RWPE2 (cell line): ENCODE measurements around the gene USP35.
A peak's percentile ranks its signal among the peaks of the same experiment; 100 is the strongest.

Experiments used
- ATAC-seq: fragments of 200-7000 bp; cut with Tn5 transposase; 3 replicates; pipeline ENCODE4 v1.9.1; 2021; ENCODE audit warnings: low read depth
- DNase-seq: peaks from one replicate; pipeline ENCODE4 v3.0.0-alpha.2; 2020; ENCODE audit warnings: low spot score
- H3K27ac ChIP-seq: fragments of 450-650 bp; 2 replicates; pipeline ENCODE4 v1.5.1; 2017; ENCODE audit warnings: mild to moderate bottlenecking; ENCODE audit not compliant: poor library complexity, severe bottlenecking
- H3K27me3 ChIP-seq: fragments of 250-450 bp; sonication (Bioruptor Pico); 2 replicates; pipeline ENCODE4 v1.5.1; 2021; ENCODE audit warnings: mild to moderate bottlenecking, moderate library complexity; ENCODE audit not compliant: insufficient read depth, poor library complexity, severe bottlenecking
- H3K36me3 ChIP-seq: fragments of 250-450 bp; sonication (Bioruptor Pico); 2 replicates; pipeline ENCODE4 v1.5.1; 2020; ENCODE audit warnings: low read depth, mild to moderate bottlenecking, moderate library complexity
- H3K4me1 ChIP-seq: fragments of 250-450 bp; sonication (Bioruptor Pico); 2 replicates; pipeline ENCODE4 v1.5.1; 2021; ENCODE audit warnings: mild to moderate bottlenecking, moderate library complexity; ENCODE audit not compliant: insufficient read depth, poor library complexity, severe bottlenecking
- H3K4me3 ChIP-seq: fragments of 250-450 bp; sonication (Bioruptor Pico); 2 replicates; pipeline ENCODE4 v1.5.1; 2021; ENCODE audit warnings: mild to moderate bottlenecking, moderate library complexity; ENCODE audit not compliant: severe bottlenecking
- H3K9me3 ChIP-seq: fragments of 250-450 bp; sonication (Bioruptor Pico); 2 replicates; pipeline ENCODE4 v1.5.1; 2021; ENCODE audit warnings: mild to moderate bottlenecking, moderate library complexity; ENCODE audit not compliant: severe bottlenecking
- TF ChIP-seq, protein P1 (sequence below): fragments of 450-650 bp; IDR thresholded peaks from one replicate; pipeline ENCODE4 v1.5.1; 2017; ENCODE audit warnings: mild to moderate bottlenecking, moderate library complexity; ENCODE audit not compliant: poor library complexity, severe bottlenecking

USP35 gene

GRCh38 chr11:78190871-78191538 is 2.3 kb downstream of the USP35 start:
- Histone ChIP-seq H3K27ac (no peak overlapping the region), H3K36me3 (no peaks in the 10 kb centered on the region), H3K4me1 (peaks cover 8% of the 10 kb centered on the region), H3K9me3 (no peaks in the 10 kb centered on the region), H3K4me3 (no peak overlapping the region), H3K27me3 (no peaks in the 10 kb centered on the region)
- TF ChIP-seq, protein P1, sequence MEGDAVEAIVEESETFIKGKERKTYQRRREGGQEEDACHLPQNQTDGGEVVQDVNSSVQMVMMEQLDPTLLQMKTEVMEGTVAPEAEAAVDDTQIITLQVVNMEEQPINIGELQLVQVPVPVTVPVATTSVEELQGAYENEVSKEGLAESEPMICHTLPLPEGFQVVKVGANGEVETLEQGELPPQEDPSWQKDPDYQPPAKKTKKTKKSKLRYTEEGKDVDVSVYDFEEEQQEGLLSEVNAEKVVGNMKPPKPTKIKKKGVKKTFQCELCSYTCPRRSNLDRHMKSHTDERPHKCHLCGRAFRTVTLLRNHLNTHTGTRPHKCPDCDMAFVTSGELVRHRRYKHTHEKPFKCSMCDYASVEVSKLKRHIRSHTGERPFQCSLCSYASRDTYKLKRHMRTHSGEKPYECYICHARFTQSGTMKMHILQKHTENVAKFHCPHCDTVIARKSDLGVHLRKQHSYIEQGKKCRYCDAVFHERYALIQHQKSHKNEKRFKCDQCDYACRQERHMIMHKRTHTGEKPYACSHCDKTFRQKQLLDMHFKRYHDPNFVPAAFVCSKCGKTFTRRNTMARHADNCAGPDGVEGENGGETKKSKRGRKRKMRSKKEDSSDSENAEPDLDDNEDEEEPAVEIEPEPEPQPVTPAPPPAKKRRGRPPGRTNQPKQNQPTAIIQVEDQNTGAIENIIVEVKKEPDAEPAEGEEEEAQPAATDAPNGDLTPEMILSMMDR, result no peak
- peak; percentile 14 for DNase-seq
- ATAC-seq, result no peak

DNA sequence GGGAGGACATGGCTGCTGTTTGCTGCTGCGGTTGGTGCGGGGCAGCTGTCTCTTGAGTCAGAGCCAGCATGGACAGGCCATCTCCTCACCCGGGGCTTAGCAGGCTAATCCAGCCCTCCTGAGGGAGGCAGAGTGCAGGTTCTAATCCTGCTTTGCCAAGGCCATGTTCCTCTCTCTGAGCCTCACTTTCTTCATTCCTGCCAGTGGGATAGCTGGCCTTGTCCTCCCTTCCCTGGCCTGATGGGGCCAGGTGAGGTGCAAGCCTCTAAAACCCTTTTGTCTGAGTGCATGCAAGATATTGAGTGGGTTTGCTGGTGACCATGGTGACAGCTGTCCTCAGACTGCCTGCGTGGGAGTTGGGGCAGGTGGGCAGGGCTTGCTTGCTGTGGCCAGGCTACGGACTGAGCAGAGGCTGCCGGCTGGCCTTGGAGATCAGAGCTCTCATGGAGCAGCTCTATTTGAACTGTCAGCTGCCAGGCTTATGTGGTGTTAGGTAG is 3.6 kb downstream of the USP35 start:
- Histone ChIP-seq H3K27ac (no peak overlapping the region), H3K4me1 (no peaks in the 10 kb centered on the region), H3K27me3 (no peaks in the 10 kb centered on the region), H3K36me3 (no peaks in the 10 kb centered on the region), H3K9me3 (no peaks in the 10 kb centered on the region), H3K4me3 (no peak overlapping the region)
- ATAC-seq (no peak), DNase-seq (peak; percentile 20)
- TF ChIP-seq, protein P1, result no peak

DNA sequence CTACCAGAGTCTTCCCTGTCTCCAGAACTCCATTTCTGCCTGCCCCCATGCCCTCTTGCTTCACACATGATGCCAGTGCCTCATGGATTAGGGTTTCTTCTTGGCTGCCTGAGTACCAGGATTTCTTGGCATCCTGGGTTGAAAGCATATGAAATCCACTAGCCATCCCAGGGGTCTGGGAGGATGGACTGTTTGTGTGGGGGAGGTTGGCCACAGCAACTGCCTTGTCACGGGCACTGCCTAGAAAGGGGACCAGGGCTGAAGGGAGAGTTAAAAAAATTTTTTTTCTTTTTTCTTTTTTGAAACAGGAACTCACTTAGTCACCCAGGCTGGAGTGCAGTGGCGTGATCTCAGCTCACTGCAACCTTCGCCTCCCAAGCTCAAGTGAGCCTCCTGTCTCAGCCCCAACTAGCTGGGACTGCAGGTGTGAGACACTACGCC is 4.2 kb downstream of the USP35 start:
- Histone ChIP-seq H3K27ac (no peak overlapping the region), H3K27me3 (no peaks in the 10 kb centered on the region), H3K4me3 (no peak overlapping the region), H3K36me3 (no peaks in the 10 kb centered on the region; the same call in 1 of the 2 replicates), H3K4me1 (no peaks in the 10 kb centered on the region), H3K9me3 (no peaks in the 10 kb centered on the region)
- TF ChIP-seq, protein P1, result no peak
- DNase-seq, result no peak
- no peak for ATAC-seq

DNA sequence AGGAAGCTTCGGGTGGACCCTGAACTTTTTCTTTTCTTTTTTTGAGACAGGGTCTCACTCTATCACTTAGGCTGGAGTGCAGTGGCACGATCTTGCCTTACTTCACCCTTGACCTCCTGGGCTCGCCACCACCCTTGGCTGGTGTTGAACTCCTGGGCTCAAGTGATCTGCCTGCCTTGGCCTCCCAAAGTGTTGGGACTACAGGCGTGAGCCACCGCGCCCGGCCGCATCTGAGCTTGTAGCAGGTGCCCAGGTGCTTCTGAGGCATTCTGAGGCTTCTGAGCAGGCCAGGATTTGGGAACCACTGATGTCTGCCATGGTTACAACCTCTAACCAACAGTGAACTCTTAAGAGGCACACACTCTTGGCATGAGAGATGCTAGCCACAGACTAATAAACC is 5.1 kb downstream of the USP35 start:
- H3K9me3 ChIP-seq, result no peaks in the 10 kb centered on the region
- H3K4me3 ChIP-seq, result no peak overlapping the region
- ATAC-seq, result no peak
- DNase-seq, result no peak
- H3K27ac ChIP-seq, result no peak overlapping the region
- H3K36me3 ChIP-seq, result peaks cover 4% of the 10 kb centered on the region; the same call in 1 of the 2 replicates
- H3K4me1 ChIP-seq, result no peaks in the 10 kb centered on the region
- TF ChIP-seq, protein P1, result no peak
- no peaks in the 10 kb centered on the region for H3K27me3 ChIP-seq

DNA sequence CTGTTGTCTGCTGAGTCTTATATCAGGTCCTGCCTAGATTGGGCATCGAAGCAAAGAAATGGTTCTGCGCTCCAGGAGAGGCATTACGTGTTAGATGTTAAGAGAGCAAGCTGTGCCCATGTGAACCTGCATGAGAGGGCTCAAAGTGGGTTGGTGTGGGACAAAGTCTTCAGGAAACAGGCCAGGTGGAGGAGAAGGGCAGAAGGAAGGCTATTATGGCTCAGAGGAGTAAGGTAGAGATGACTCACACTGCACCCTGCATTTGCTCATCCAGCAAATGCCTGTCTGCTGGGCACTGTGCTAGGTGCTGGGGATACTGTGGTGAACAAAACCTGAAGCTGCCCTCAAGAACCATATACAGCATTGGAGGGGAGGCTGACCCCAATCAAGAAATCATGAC is 5.8 kb downstream of the USP35 start:
- peak; percentile 74 for ATAC-seq
- Histone ChIP-seq H3K27ac (no peak overlapping the region), H3K9me3 (no peaks in the 10 kb centered on the region)

More for the DNA sequence above, 5.8 kb downstream of the USP35 start:
- H3K4me3 ChIP-seq, result no peak overlapping the region
- H3K4me1 ChIP-seq, result no peaks in the 10 kb centered on the region
- no peaks in the 10 kb centered on the region for H3K27me3 ChIP-seq
- TF ChIP-seq, protein P1, result no peak
- peaks cover 4% of the 10 kb centered on the region; the same call in 1 of the 2 replicates for H3K36me3 ChIP-seq
- no peak for DNase-seq
